ENCODE data around the gene P2RY2. TPM values are rescaled to one million over a fixed set of nuclear protein-coding genes. Genes with fewer than 3 reads are reported as not detected.

P2RY2 gene
- total RNA-seq, 1 experiment from 2014 or later: 0.26 TPM

DNA sequence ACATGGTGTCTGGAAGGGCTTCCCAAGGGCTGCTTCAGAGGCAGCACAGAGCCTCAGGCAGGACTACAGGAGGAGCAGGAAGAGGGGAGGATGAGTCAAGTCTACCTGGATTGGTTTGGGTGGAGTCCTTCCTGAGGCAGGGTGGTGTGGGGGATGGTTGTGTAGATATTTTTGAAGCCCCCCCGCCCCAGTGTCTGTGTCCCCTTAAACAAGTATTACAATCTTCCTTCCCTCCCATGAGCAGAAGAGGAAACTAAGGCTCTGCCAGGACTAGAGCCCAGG lies 41.3 kb upstream of the P2RY2 start:
- Histone ChIP-seq H3K18ac (ENCODE audit: insufficient read length, low read depth, low read length) (no peak overlapping the region), H3K23ac (ENCODE audit: insufficient read length, low read depth, low read length) (no peak overlapping the region), H2BK20ac (ENCODE audit: low read depth, low read length, poor library complexity, severe bottlenecking) (no peak overlapping the region), H4K8ac (replicated peaks; ENCODE audit: insufficient read length, low read depth, low read length) (no peak overlapping the region), H3K27me3 (ENCODE audit: insufficient read depth, low read length) (no peaks in the 10 kb centered on the region), H2BK12ac (ENCODE audit: insufficient read length, low read depth, low read length) (no peak overlapping the region), H3K56ac (ENCODE audit: insufficient read length, low read depth, low read length) (no peak overlapping the region), H3K9ac (ENCODE audit: extremely low read depth, insufficient read length, low read length) (no peak overlapping the region), H2BK5ac (ENCODE audit: insufficient read length, low read length) (no peak overlapping the region), H4K5ac (ENCODE audit: insufficient read length, low read depth, low read length) (no peak overlapping the region), H3K79me1 (ENCODE audit: insufficient read depth, low read depth, low read length, poor library complexity, severe bottlenecking) (no peaks in the 10 kb centered on the region), H3K4ac (ENCODE audit: low read depth, low read length) (no peak overlapping the region), H3K79me2 (ENCODE audit: insufficient read depth, low read length) (no peaks in the 10 kb centered on the region), H3K9me3 (ENCODE audit: control insufficient read depth, low read depth, low read length) (no peaks in the 10 kb centered on the region), H3K14ac (ENCODE audit: insufficient read depth, low read length) (no peak overlapping the region), H2AK5ac (ENCODE audit: insufficient read length, low read length) (no peak overlapping the region), H2BK120ac (ENCODE audit: low read depth, low read length, poor library complexity, severe bottlenecking) (no peak overlapping the region), H4K91ac (ENCODE audit: insufficient read length, low read depth, low read length) (no peak overlapping the region), H3K4me1 (ENCODE audit: insufficient read depth, low read length) (no peaks in the 10 kb centered on the region), H3K27ac (ENCODE audit: insufficient read length, low read depth, low read length) (no peak overlapping the region), H4K20me1 (ENCODE audit: control insufficient read depth, insufficient read depth, insufficient read length) (no peaks in the 10 kb centered on the region), H3K23me2 (ENCODE audit: insufficient read length, low read depth, low read length, poor library complexity, severe bottlenecking) (no peaks in the 10 kb centered on the region), H2AFZ (ENCODE audit: low read length) (no peak overlapping the region), H3T11ph (ENCODE audit: low read length) (no peak overlapping the region), H2BK15ac (ENCODE audit: low read depth, low read length) (no peak overlapping the region), H3K4me2 (ENCODE audit: insufficient read depth, insufficient read length, low read length) (no peak overlapping the region)
- no peaks in the 10 kb centered on the region for H3K36me3 Mint-ChIP-seq (ENCODE audit: insufficient read depth in 1 of 3, low read depth in 3 of 3)
- H3K4me3 Mint-ChIP-seq: no peak overlapping the region
- H3K27ac Mint-ChIP-seq: no peak overlapping the region
- peaks cover 2 to 8% of the 10 kb centered on the region in 2 experiments; a peak in 2 of 4 replicates for H3K4me1 Mint-ChIP-seq
- H3K9me3 Mint-ChIP-seq: no peaks in the 10 kb centered on the region
- TF ChIP-seq, protein P1, sequence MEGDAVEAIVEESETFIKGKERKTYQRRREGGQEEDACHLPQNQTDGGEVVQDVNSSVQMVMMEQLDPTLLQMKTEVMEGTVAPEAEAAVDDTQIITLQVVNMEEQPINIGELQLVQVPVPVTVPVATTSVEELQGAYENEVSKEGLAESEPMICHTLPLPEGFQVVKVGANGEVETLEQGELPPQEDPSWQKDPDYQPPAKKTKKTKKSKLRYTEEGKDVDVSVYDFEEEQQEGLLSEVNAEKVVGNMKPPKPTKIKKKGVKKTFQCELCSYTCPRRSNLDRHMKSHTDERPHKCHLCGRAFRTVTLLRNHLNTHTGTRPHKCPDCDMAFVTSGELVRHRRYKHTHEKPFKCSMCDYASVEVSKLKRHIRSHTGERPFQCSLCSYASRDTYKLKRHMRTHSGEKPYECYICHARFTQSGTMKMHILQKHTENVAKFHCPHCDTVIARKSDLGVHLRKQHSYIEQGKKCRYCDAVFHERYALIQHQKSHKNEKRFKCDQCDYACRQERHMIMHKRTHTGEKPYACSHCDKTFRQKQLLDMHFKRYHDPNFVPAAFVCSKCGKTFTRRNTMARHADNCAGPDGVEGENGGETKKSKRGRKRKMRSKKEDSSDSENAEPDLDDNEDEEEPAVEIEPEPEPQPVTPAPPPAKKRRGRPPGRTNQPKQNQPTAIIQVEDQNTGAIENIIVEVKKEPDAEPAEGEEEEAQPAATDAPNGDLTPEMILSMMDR (conservative IDR thresholded peaks at IDR 0.05): no peak
- peaks cover 6% of the 10 kb centered on the region for H3K27me3 Mint-ChIP-seq (ENCODE audit: low read depth)
- WGBS (ENCODE audit: extremely low coverage, insufficient read length, low lambda C conversion rate): no CpG with 5 or more reads among the region's 1 CpG
- no peak for DNase-seq
